GM21717 (cell line): ENCODE data around the gene RHBDD1.
"Not testable (repeated sequence)": the region's sequence is repeated elsewhere in the genome, so short reads cannot be mapped to it uniquely, and the experiment has no call there.

Source experiments
- ATAC-seq: cut with Tn5 transposase; IDR thresholded peaks from one replicate; pipeline ENCODE4 v1.9.1; 2021; ENCODE audit warnings: mild to moderate bottlenecking, moderate library complexity; ENCODE audit not compliant: unreplicated experiment

Gene RHBDD1

GRCh38 chr2:226799211-226799975 is 36.5 kb upstream of the RHBDD1 start, which contains the start of gene IRS1:
Gene IRS1 (minus strand): TSS chr2:226799820. CDS start chr2:226798738, 1,082 bp downstream.
- ATAC-seq = peak; percentile 43

- ATAC-seq = no peak
These were observed 35.6 kb upstream of the RHBDD1 start for GRCh38 chr2:226799976-226800940.

- peak; percentile 84 for ATAC-seq
These were observed 34.7 kb upstream of the RHBDD1 start for GRCh38 chr2:226800941-226801784.

- no peak for ATAC-seq
These were observed 33.3 kb upstream of the RHBDD1 start for GRCh38 chr2:226802573-226802972.

GRCh38 chr2:226803410-226803809 is 32.4 kb upstream of the RHBDD1 start:
- ATAC-seq = no peak

GRCh38 chr2:226813148-226813701 is 22.6 kb upstream of the RHBDD1 start:
- no peak for ATAC-seq

- no peak for ATAC-seq
These were observed 16.9 kb upstream of the RHBDD1 start for GRCh38 chr2:226818930-226819329.

- ATAC-seq = no peak
These were observed 10.8 kb upstream of the RHBDD1 start for GRCh38 chr2:226825056-226825455.

- ATAC-seq = no peak
These were observed 7.7 kb upstream of the RHBDD1 start for GRCh38 chr2:226828191-226828590.

GRCh38 chr2:226829721-226830631 is 5.9 kb upstream of the RHBDD1 start:
- no peak for ATAC-seq

- ATAC-seq = no peak
These were observed 4.6 kb upstream of the RHBDD1 start for GRCh38 chr2:226831266-226831665.

- no peak for ATAC-seq
These were observed 3.8 kb upstream of the RHBDD1 start for GRCh38 chr2:226832061-226832460.

GRCh38 chr2:226834880-226835279 is 974 bp upstream of the RHBDD1 start:
- not testable (repeated sequence) for ATAC-seq

- ATAC-seq = peak; percentile 20
These were observed 446 bp upstream of the RHBDD1 start for GRCh38 chr2:226835420-226835795.

GRCh38 chr2:226836548-226836885 is 663 bp downstream of the RHBDD1 start:
- ATAC-seq = peak; percentile 5

GRCh38 chr2:226837334-226837733 is 1.5 kb downstream of the RHBDD1 start:
- ATAC-seq = no peak

- no peak for ATAC-seq
These were observed 2.1 kb downstream of the RHBDD1 start for GRCh38 chr2:226837787-226838603.

- no peak for ATAC-seq
These were observed 2.9 kb downstream of the RHBDD1 start for GRCh38 chr2:226838722-226839121.

GRCh38 chr2:226839161-226839560 is 3.3 kb downstream of the RHBDD1 start:
- ATAC-seq = no peak
